Upper lobe of left lung (tissue), 4 donors: ENCODE measurements around the gene PTPN23.

Experiments used
- CTCF ChIP-seq, 6 experiments: fragments of 450-650 bp in 4 of 6; fragments of 200-600 bp in 2 of 6; sonication (generic) in 2 of 6; IDR thresholded peaks; one replicate each; pipeline ENCODE4 v1.5.1; 2016 to 2019; ENCODE audit warnings: antibody characterized with exemption in 6 of 6
- EP300 ChIP-seq, 4 donors: sonication (generic); formaldehyde crosslinking; IDR thresholded peaks; one replicate each; pipeline ENCODE4 v1.5.1; 2017; ENCODE audit warnings: antibody characterized with exemption in 4 of 4, control low read depth in 2 of 4
- POLR2AphosphoS5 ChIP-seq, 2 donors: sonication (generic); formaldehyde crosslinking; IDR thresholded peaks; one replicate each; pipeline ENCODE4 v1.5.1; 2017; ENCODE audit warnings: antibody characterized with exemption in 2 of 2

DNA sequence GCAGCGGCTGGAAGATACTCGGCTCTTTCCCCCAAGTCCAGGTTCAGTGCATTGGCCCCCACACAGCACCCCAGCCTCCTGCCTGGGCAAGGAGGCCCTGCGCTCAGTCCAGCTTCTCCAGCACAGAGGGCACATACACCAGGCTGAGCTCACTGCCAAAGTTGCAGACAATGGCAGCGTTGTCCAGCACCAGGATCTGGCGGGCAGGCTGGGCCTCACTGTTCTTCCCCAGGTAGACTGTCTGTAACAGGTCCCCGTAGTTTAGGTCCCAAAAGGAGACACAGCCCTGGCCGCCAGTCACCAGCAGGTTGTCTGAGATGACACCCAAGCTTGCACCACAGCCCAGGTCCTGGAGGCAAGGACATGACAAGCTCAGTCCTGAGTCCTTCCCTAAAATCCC is 32.9 kb downstream of the PTPN23 start:
- TF ChIP-seq CTCF (IDR thresholded peaks at IDR 0.05) (no peak), EP300 (IDR thresholded peaks at IDR 0.05) (no peak), POLR2AphosphoS5 (IDR thresholded peaks at IDR 0.05) (no peak)
